ENCODE results near the gene TAF3.
"Not testable (repeated sequence)": the region's sequence is repeated elsewhere in the genome, so short reads cannot be mapped to it uniquely, and the experiment has no call there.

The TAF3 gene

DNA sequence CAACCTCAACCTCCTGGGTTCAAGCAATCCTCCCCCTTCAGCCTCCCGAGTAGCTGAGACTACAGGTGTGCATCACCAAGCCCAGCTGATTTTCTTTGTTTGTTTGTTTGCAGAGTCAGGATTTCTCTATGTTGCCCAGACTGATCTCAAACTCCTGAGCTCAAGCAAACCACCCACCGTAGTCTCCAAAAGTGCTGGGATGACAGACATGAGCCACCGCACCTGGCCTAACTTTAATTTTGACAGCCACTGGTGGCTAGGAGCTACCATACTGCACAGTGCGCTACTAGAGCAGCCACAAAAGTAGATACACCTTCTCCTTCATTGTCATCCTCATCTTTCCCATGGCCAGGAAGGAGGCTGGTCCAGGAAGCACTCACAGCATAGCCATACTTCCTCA lies 205.0 kb downstream of the TAF3 start:
- TF ChIP-seq JUND (IDR thresholded peaks at IDR 0.05; ENCODE audit: low read depth) = no peak
- in situ Hi-C loops (cut with HindIII; ENCODE audit: low pct_unique_long_range_greater_than_20kb, low sequenced_read_pairs) = no loop called here
- no peak for DNase-seq (ENCODE audit: low read depth in 1 of 2, low spot score in 1 of 2)

DNA sequence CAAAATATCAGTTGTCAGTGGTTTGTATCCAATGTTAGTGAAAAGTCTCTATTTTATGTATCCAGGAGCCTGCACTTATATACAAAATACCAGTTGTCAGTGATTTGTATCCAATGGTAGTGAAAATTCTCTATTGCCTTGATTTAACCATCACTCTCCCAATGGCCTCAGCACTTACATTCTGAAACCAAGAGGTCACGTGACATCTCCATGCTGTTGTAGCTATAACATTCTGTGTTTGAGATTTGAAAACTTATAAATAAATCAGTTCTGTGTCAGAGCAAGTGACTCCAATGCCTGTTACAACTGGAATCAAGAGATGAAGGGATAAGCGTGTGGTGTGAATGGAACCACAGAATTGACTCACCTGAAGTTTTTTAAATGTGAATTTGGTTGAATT lies 205.5 kb downstream of the TAF3 start:
- TF ChIP-seq JUND (IDR thresholded peaks at IDR 0.05; ENCODE audit: low read depth) = no peak
- DNase-seq (ENCODE audit: low read depth in 1 of 2, low spot score in 1 of 2) = no peak
- in situ Hi-C loops (cut with HindIII; ENCODE audit: low pct_unique_long_range_greater_than_20kb, low sequenced_read_pairs) = no loop called here

- peak in 1 of 2 experiments; percentile 66 for DNase-seq (ENCODE audit: low read depth in 1 of 2, low spot score in 1 of 2)
- in situ Hi-C loops (cut with HindIII; ENCODE audit: low pct_unique_long_range_greater_than_20kb, low sequenced_read_pairs) = no loop called here
Measured at GRCh38 chr10:8026349-8027259, 208.3 kb downstream of the TAF3 start.

GRCh38 chr10:8031211-8031610 lies 212.9 kb downstream of the TAF3 start:
- DNase-seq (ENCODE audit: low read depth in 1 of 2, low spot score in 1 of 2); in situ Hi-C loops (cut with HindIII; ENCODE audit: low pct_unique_long_range_greater_than_20kb, low sequenced_read_pairs): not testable (repeated sequence)

More at GRCh38 chr10:8026349-8027259, 208.3 kb downstream of the TAF3 start:
- no peak for TF ChIP-seq JUND (IDR thresholded peaks at IDR 0.05; ENCODE audit: low read depth)

DNA sequence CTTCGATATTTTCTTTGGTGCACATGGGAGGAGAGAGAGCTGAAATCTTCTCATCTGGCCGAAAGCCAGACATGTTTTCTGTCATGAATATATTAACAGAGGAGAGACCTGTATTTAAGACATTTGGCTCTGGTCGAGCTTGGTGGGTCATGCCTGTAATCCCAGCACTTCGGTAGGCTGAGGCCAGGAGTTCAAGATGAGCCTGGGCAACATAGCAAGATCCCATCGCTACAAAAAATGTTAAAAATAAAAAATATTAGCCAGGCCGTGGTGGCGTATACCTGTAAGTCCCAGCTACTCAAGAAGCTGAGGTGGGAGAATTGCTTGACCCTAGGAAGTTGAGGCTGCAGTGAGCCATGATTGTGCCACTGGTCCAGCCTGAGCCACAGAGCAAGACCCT lies 214.3 kb downstream of the TAF3 start:
- in situ Hi-C loops (cut with HindIII; ENCODE audit: low pct_unique_long_range_greater_than_20kb, low sequenced_read_pairs) = no loop called here
- TF ChIP-seq JUND (IDR thresholded peaks at IDR 0.05; ENCODE audit: low read depth) = no peak
- DNase-seq (ENCODE audit: low read depth in 1 of 2, low spot score in 1 of 2) = no peak

GRCh38 chr10:8033812-8034465 lies 215.6 kb downstream of the TAF3 start:
- in situ Hi-C loops (cut with HindIII; ENCODE audit: low pct_unique_long_range_greater_than_20kb, low sequenced_read_pairs) = no loop called here
- DNase-seq (ENCODE audit: low read depth in 1 of 2, low spot score in 1 of 2) = no peak
- TF ChIP-seq JUND (IDR thresholded peaks at IDR 0.05; ENCODE audit: low read depth) = no peak

DNA sequence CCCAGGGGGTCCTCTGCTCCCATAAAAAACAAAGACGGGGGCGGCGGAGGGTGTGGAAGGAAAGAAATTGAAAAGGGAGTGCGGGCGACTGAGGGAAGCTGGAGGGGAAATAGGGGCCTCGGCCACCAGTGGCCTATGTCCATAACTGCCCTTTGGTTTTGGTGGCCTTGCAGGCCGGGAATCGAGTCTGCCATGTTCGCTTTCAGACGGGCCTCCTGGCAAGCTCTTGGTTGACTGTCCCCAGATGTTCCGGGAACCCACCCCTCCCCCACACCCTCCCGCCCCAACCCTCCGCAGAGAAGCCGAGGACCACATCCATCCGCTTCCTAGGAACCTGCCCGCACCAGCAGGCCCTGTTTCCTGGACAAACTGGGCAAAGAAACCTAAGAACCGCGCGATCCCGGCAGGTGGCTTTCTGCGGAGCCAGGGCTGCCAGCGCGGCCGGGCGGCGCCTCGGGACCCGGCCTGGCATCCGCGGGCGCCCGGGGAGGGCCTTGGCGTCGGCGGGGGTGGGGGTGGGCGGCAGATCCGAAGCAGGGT lies 216.2 kb downstream of the TAF3 start:
- in situ Hi-C loops (cut with HindIII; ENCODE audit: low pct_unique_long_range_greater_than_20kb, low sequenced_read_pairs) = no loop called here
- TF ChIP-seq JUND (IDR thresholded peaks at IDR 0.05; ENCODE audit: low read depth) = no peak
- DNase-seq (ENCODE audit: low read depth in 1 of 2, low spot score in 1 of 2) = no peak

DNA sequence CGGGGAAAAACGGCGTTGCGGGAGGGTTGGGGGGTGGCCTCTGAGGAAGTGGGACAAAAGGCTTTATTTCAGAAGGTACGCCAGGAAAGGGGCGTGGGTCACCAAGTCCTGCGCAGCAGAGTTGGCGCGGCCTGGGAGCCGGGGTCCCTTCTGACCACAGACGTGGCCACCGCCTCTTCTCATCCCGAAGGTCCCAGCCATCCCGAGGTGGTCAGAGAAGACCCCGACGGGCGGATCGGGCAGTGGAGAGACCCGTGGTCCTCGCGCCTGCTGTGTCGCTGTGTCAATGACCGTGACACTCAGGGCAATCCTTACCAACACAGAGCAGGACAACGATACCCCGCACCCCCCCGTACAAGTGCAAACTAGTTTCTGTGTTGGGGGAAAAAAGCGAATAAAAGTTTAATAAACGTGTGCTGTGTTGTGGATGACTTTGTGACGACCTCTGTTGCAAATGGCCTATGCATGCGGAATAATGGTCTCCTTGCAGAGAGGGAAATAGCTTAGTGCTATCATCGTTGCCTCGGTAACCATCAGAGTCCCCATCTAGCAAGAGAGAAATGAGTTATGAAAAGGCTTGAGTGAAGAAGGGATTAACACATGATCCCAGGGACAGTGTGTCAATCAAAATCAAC lies 216.8 kb downstream of the TAF3 start:
- no peak for TF ChIP-seq JUND (IDR thresholded peaks at IDR 0.05; ENCODE audit: low read depth)
- no peak for DNase-seq (ENCODE audit: low read depth in 1 of 2, low spot score in 1 of 2)
- in situ Hi-C loops (cut with HindIII; ENCODE audit: low pct_unique_long_range_greater_than_20kb, low sequenced_read_pairs) = no loop called here

- in situ Hi-C loops (cut with HindIII; ENCODE audit: low pct_unique_long_range_greater_than_20kb, low sequenced_read_pairs) = no loop called here
Measured at GRCh38 chr10:8035641-8036470, 217.6 kb downstream of the TAF3 start.

GRCh38 chr10:8036506-8037198 lies 218.3 kb downstream of the TAF3 start:
- DNase-seq (ENCODE audit: low read depth in 1 of 2, low spot score in 1 of 2) = no peak
- in situ Hi-C loops (cut with HindIII; ENCODE audit: low pct_unique_long_range_greater_than_20kb, low sequenced_read_pairs) = no loop called here
- no peak for TF ChIP-seq JUND (IDR thresholded peaks at IDR 0.05; ENCODE audit: low read depth)

More at GRCh38 chr10:8035641-8036470, 217.6 kb downstream of the TAF3 start:
- no peak for TF ChIP-seq JUND (IDR thresholded peaks at IDR 0.05; ENCODE audit: low read depth)
- no peak for DNase-seq (ENCODE audit: low read depth in 1 of 2, low spot score in 1 of 2)

DNA sequence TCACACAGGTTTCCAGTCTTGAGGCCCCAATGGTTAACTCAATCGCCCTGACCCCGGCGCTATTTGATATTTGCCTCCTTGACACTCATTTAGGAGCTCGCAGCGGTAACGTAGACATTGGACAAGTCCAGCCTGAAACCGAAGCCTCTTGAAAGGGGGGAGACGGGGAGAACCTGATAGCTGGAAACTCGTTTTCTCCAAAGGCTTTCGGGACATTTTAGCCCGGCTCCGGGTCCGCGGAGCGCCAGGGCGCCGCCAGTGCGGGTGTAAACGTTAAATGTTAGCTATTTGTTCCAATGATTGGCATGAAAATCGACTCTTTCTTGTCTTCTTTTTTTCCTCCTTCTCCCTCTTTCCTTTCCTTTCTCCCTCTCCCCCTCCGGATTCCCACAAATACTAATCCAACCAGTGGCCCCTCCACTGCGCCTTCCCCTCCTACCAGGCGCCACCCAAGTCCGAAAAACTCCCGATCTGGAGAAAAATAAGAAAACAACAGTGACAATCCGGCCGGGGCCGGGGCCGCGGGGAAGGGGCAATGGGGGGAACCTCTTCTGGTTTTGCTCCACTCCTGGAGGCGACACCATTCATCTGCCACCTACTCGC lies 219.0 kb downstream of the TAF3 start:
- in situ Hi-C loops (cut with HindIII; ENCODE audit: low pct_unique_long_range_greater_than_20kb, low sequenced_read_pairs) = no loop called here
- no peak for TF ChIP-seq JUND (IDR thresholded peaks at IDR 0.05; ENCODE audit: low read depth)
- no peak for DNase-seq (ENCODE audit: low read depth in 1 of 2, low spot score in 1 of 2)

All from T47D (cell line).